ENCODE measurements around the gene CTNNA1.

Gene CTNNA1

GRCh38 chr5:138775034-138775433 lies 21.8 kb downstream of the CTNNA1 start:
- no peak for ATAC-seq

GRCh38 chr5:138778234-138778633 lies 25.0 kb downstream of the CTNNA1 start:
- ATAC-seq: no peak
- TF ChIP-seq TSHZ2 (CRISPR knock-in tag; IDR thresholded peaks at IDR 0.05) (no peak), ARNTL (CRISPR knock-in tag; IDR thresholded peaks at IDR 0.05; ENCODE audit: borderline replicate concordance, low read depth) (no peak), BACH2 (CRISPR knock-in tag; IDR thresholded peaks at IDR 0.05; ENCODE audit: borderline replicate concordance) (no peak), CSDC2 (CRISPR knock-in tag; IDR thresholded peaks at IDR 0.05) (no peak), TOX (CRISPR knock-in tag; IDR thresholded peaks at IDR 0.05; ENCODE audit: borderline replicate concordance) (no peak), CSRNP3 (CRISPR knock-in tag; IDR thresholded peaks at IDR 0.05) (no peak), OSR1 (CRISPR knock-in tag; IDR thresholded peaks at IDR 0.05) (no peak), POU6F1 (CRISPR knock-in tag; IDR thresholded peaks at IDR 0.05; ENCODE audit: borderline replicate concordance, low read depth) (no peak), PPARA (CRISPR knock-in tag; IDR thresholded peaks at IDR 0.05; ENCODE audit: borderline replicate concordance) (no peak)

More at GRCh38 chr5:138775034-138775433, 21.8 kb downstream of the CTNNA1 start:
- TF ChIP-seq BACH2 (CRISPR knock-in tag; IDR thresholded peaks at IDR 0.05; ENCODE audit: borderline replicate concordance): no peak
- no peak for TF ChIP-seq CSDC2 (CRISPR knock-in tag; IDR thresholded peaks at IDR 0.05)
- no peak for TF ChIP-seq RARB (CRISPR knock-in tag; IDR thresholded peaks at IDR 0.05)
- TF ChIP-seq ZFP3 (CRISPR knock-in tag; IDR thresholded peaks at IDR 0.05): no peak
- TF ChIP-seq ZFP30 (CRISPR knock-in tag; IDR thresholded peaks at IDR 0.05): no peak
- no peak for TF ChIP-seq PPARA (CRISPR knock-in tag; IDR thresholded peaks at IDR 0.05; ENCODE audit: borderline replicate concordance)
- no peak for TF ChIP-seq ZNF70 (CRISPR knock-in tag; IDR thresholded peaks at IDR 0.05)
- no peak for TF ChIP-seq CREB5 (CRISPR knock-in tag; IDR thresholded peaks at IDR 0.05; ENCODE audit: low read depth)
- TF ChIP-seq ESRRG (CRISPR knock-in tag; IDR thresholded peaks at IDR 0.05): no peak
- no peak for TF ChIP-seq ZC3H10 (CRISPR knock-in tag; IDR thresholded peaks at IDR 0.05)
- no peak for TF ChIP-seq ARNTL (CRISPR knock-in tag; IDR thresholded peaks at IDR 0.05; ENCODE audit: borderline replicate concordance, low read depth)
- TF ChIP-seq TSHZ2 (CRISPR knock-in tag; IDR thresholded peaks at IDR 0.05): no peak
- TF ChIP-seq OSR1 (CRISPR knock-in tag; IDR thresholded peaks at IDR 0.05): no peak
- TF ChIP-seq CSRNP3 (CRISPR knock-in tag; IDR thresholded peaks at IDR 0.05): no peak
- no peak for TF ChIP-seq TCF4 (CRISPR knock-in tag; IDR thresholded peaks at IDR 0.05; ENCODE audit: borderline replicate concordance)
- TF ChIP-seq PATZ1 (CRISPR knock-in tag; IDR thresholded peaks at IDR 0.05; ENCODE audit: borderline replicate concordance): no peak
- no peak for TF ChIP-seq TOX (CRISPR knock-in tag; IDR thresholded peaks at IDR 0.05; ENCODE audit: borderline replicate concordance)

Data from SK-N-SH treated with all-trans-retinoic acid at 6 μM for 48 hours (cell line).